ENCODE results near the gene TTC39B. TPM values are rescaled to one million over a fixed set of nuclear protein-coding genes. Genes with fewer than 3 reads are reported as not detected.

Gene TTC39B
- polyA plus RNA-seq, 10 donors: 1.9 to 3.6 (median 2.6) TPM

- DNase-seq: no peak
Measured at GRCh38 chr9:15305470-15305869, 1.5 kb downstream of the TTC39B start.

- DNase-seq: no peak
Measured at GRCh38 chr9:15304632-15305031, 2.4 kb downstream of the TTC39B start.

- DNase-seq: no peak
Measured at GRCh38 chr9:15300218-15300617, 6.8 kb downstream of the TTC39B start.

GRCh38 chr9:15299374-15299939 is 7.6 kb downstream of the TTC39B start:
- DNase-seq: no peak

GRCh38 chr9:15298362-15298761 is 8.7 kb downstream of the TTC39B start:
- DNase-seq: no peak

GRCh38 chr9:15295761-15296405 is 11.1 kb downstream of the TTC39B start:
- peak; percentile 43 to 82 (median 44) for DNase-seq

GRCh38 chr9:15294604-15295003 is 12.4 kb downstream of the TTC39B start:
- DNase-seq: no peak

GRCh38 chr9:15293804-15294316 is 13.2 kb downstream of the TTC39B start:
- DNase-seq: peak in 2 of 3 donors; percentile 40 to 71

- DNase-seq: no peak
Measured at GRCh38 chr9:15293084-15293483, 13.9 kb downstream of the TTC39B start.

GRCh38 chr9:15289603-15290002 is 17.4 kb downstream of the TTC39B start:
- DNase-seq: peak in 2 of 3 donors; percentile 27 to 39

GRCh38 chr9:15287309-15287708 is 19.7 kb downstream of the TTC39B start:
- DNase-seq: no peak

- no peak for DNase-seq
Measured at GRCh38 chr9:15286161-15286821, 20.7 kb downstream of the TTC39B start.

GRCh38 chr9:15282567-15283285 is 24.3 kb downstream of the TTC39B start:
- no peak for DNase-seq

- DNase-seq: no peak
Measured at GRCh38 chr9:15280647-15281046, 26.4 kb downstream of the TTC39B start.

- DNase-seq: no peak
Measured at GRCh38 chr9:15278839-15279238, 28.2 kb downstream of the TTC39B start.

GRCh38 chr9:15278091-15278687 is 28.8 kb downstream of the TTC39B start:
- no peak for DNase-seq

- peak; percentile 30 to 62 (median 46) for DNase-seq
Measured at GRCh38 chr9:15277400-15278090, 29.5 kb downstream of the TTC39B start.

- DNase-seq: no peak
Measured at GRCh38 chr9:15276328-15276938, 30.6 kb downstream of the TTC39B start.

- DNase-seq: no peak
Measured at GRCh38 chr9:15274425-15274824, 32.6 kb downstream of the TTC39B start.

GRCh38 chr9:15272377-15272928 is 34.6 kb downstream of the TTC39B start:
- no peak for DNase-seq

- DNase-seq: no peak
Measured at GRCh38 chr9:15271403-15271802, 35.6 kb downstream of the TTC39B start.
